ENCODE results near the gene TMEM138.

Gene TMEM138

DNA sequence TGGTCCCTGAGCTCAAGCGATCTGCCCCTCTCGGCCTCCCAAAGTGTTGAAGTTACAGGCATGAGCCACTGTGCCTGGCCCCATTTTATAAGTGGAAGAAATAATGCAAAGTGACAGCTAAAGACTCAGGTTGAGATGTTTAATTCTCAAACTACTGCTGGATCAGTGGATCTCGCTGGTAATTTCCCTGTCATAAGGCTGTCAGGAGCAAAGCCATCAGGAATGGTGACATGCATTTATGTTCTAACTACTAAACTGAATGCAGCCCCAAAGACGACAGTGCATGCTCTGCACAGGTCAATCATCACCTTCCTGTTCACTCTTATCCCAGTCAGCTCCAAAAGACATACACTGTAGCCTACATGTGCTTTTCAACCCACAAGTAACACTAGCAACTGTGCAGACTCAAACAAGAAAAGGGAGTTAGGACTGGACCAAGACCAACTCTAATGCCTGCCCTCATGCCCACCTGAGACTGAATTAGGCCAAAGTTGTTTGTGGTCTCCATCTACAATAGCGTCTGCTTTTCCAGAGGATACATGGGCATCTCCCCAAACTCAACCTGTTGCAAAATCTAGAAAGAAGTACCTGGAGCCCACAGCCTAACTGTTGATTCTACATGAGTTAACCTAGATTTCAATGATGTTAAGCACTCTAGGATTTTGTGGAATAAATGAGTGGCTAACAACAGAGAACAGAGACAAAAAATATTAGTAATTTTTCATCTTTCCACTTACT is 45.0 kb downstream of the TMEM138 start:
- TF ChIP-seq, protein P1, sequence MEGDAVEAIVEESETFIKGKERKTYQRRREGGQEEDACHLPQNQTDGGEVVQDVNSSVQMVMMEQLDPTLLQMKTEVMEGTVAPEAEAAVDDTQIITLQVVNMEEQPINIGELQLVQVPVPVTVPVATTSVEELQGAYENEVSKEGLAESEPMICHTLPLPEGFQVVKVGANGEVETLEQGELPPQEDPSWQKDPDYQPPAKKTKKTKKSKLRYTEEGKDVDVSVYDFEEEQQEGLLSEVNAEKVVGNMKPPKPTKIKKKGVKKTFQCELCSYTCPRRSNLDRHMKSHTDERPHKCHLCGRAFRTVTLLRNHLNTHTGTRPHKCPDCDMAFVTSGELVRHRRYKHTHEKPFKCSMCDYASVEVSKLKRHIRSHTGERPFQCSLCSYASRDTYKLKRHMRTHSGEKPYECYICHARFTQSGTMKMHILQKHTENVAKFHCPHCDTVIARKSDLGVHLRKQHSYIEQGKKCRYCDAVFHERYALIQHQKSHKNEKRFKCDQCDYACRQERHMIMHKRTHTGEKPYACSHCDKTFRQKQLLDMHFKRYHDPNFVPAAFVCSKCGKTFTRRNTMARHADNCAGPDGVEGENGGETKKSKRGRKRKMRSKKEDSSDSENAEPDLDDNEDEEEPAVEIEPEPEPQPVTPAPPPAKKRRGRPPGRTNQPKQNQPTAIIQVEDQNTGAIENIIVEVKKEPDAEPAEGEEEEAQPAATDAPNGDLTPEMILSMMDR (IDR thresholded peaks at IDR 0.05; ENCODE audit: low read depth, low read length, missing control alignments), result no peak
- H3K4me3 ChIP-seq (ENCODE audit: low read depth, low read length), result no peak overlapping the region

DNA sequence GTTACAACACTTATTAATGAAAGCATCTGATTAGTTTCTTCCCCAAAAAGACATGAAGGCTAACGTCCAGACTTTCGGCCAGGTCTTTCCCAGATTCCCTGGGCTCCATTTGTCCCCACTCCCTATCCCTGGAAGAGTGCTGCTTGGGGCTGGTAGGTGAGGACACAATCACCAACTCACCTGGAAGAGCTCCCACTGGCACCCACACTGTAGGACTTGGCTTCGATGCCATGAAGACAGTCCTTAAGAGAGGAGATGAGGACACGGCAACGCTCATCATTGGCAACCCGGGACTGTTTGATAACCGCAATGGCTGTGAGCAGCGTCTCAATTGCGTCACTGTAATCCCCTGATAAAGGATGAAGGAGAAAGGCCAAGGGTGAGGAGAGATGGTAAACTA is 49.4 kb downstream of the TMEM138 start:
- TF ChIP-seq, protein P1 (IDR thresholded peaks at IDR 0.05; ENCODE audit: low read depth, low read length, missing control alignments), result no peak
- H3K4me3 ChIP-seq (ENCODE audit: low read depth, low read length), result no peak overlapping the region
- DNase-seq (ENCODE audit: low read depth), result no peak

More for the DNA sequence above, 45.0 kb downstream of the TMEM138 start:
- DNase-seq (ENCODE audit: low read depth), result no peak

DNA sequence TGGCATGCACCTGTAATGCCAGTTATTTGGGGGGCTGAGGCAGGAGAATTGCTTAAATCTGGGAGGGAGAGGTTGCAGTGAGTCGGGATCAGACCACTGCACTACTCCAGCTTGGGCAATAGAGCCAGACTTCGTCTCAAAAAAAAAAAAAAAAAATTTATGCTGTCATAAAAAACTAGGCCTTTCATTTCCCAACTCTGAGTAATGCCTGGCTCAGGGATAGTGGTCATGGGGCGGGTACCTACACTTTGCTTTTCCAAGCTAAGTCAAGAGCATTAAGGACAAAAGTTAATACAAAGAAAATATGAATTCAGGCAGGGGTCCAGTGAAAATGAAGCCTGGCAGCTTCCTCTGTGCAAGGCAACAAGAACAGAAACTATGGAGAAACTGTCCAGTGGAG is 51.3 kb downstream of the TMEM138 start:
- no peak for DNase-seq (ENCODE audit: low read depth)
- H3K4me3 ChIP-seq (ENCODE audit: low read depth, low read length), result no peak overlapping the region
- TF ChIP-seq, protein P1 (IDR thresholded peaks at IDR 0.05; ENCODE audit: low read depth, low read length, missing control alignments), result no peak

DNA sequence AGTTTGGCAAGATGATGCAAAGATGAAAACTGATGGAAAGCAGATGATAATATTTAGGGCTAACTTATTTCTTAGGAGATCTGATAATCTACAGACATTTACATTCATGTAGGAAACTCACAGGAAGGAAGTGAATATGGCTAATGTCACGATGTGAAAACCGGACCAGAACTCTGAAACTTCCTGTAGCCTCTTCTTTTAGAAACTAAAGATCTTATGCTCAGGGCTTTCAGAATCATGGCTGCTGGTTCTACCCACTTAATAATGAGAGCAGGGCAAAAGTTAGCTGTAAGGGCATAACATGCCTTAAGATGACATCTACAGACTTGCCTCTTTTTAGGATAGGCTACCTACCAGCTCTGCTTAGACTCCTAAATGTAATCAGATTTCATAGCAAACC is 52.4 kb downstream of the TMEM138 start:
- no peak overlapping the region for H3K4me3 ChIP-seq (ENCODE audit: low read depth, low read length)
- DNase-seq (ENCODE audit: low read depth), result no peak
- TF ChIP-seq, protein P1 (IDR thresholded peaks at IDR 0.05; ENCODE audit: low read depth, low read length, missing control alignments), result no peak

DNA sequence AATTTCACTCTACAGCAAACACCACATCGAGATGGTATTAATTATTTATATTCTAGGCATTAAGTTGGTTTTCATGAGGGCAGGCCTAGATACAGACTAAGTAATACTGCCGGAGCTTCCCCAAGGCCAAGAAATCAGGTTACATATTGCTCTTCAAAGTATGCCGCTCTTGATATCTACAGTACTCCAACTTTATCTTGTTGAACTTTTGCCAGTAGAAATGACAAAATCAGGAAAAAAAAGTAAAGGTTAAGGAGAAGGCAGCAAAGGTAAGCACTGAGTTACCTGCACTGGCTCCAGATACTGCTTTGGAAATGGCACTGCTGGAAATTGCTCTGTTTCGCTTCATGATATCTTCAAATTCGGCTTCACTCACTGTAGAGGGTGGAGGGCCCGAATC is 53.2 kb downstream of the TMEM138 start:
- DNase-seq (ENCODE audit: low read depth), result no peak

DNA sequence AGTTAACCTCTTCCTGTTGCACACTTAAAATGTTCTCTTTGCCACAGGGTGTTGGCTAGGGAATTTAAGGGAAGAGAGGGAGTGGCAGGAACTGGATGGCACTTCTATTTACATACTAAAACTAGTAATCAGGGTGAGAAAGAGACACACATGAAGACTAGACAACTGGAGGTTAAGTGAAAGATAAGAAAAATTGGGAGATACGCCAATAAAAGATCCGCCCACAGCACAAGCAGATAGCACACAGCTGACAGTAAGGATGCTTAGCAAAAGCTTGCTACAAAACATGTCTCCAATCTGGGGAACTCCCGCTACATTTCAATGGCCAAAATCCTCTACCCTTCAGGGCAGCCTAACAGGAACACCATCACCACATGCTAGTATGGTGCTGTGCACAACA is 54.8 kb downstream of the TMEM138 start:
- no peak overlapping the region for H3K4me3 ChIP-seq (ENCODE audit: low read depth, low read length)
- TF ChIP-seq, protein P1 (IDR thresholded peaks at IDR 0.05; ENCODE audit: low read depth, low read length, missing control alignments), result no peak
- DNase-seq (ENCODE audit: low read depth), result no peak

More for the DNA sequence above, 53.2 kb downstream of the TMEM138 start:
- TF ChIP-seq, protein P1 (IDR thresholded peaks at IDR 0.05; ENCODE audit: low read depth, low read length, missing control alignments), result no peak
- H3K4me3 ChIP-seq (ENCODE audit: low read depth, low read length), result no peak overlapping the region

DNA sequence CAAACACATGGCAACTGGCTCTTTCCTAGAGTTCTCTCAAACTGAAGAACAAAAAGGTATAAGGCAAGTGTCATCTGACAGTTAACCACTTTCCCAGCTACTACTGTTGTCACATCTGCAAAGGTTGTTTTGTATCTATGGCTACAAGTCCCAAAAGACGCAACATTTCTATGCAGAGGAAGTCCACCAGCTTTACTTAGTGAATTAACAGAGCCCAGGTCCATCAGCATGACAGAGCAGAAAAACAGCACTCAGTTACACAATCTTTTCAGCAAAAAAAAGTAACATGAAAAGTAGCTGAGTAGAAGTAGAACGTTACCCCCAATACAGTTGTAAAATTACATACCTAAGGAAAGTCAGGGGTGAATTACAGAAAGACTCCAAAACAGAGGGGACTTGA is 55.5 kb downstream of the TMEM138 start:
- H3K4me3 ChIP-seq (ENCODE audit: low read depth, low read length), result no peak overlapping the region
- DNase-seq (ENCODE audit: low read depth), result no peak
- TF ChIP-seq, protein P1 (IDR thresholded peaks at IDR 0.05; ENCODE audit: low read depth, low read length, missing control alignments), result no peak

Data from GM12864 (cell line).